Adrenal gland (tissue), 12 donors: ENCODE results near the gene RRBP1. TPM values are rescaled to one million over a fixed set of nuclear protein-coding genes. Genes with fewer than 3 reads are reported as not detected.

ENCODE experiments used
- DNase-seq, 7 donors: peaks; one replicate each; pipeline ENCODE4 v3.0.0-alpha.2; 2019 to 2020
- H3K27ac ChIP-seq, 5 donors: fragments of 200-600 bp; sonication (generic) in 4 of 5; 1 replicate in 3 of 5; 2 replicates in 2 of 5; pipeline versions ENCODE4 v1.5.1 to v1.8.0; 2016 to 2020; ENCODE audit warnings: mild to moderate bottlenecking in 1 of 5
- H3K27me3 ChIP-seq: fragments of 200-600 bp; 2 replicates; pipeline ENCODE4 v1.8.0; 2021
- H3K36me3 ChIP-seq, 2 donors: fragments of 200-600 bp; replicated peaks in 1 of 2; 1 replicate in 1 of 2; 2 replicates in 1 of 2; pipeline versions ENCODE4 v1.5.1 to v1.8.0; 2018 to 2022
- H3K4me1 ChIP-seq, 2 donors: fragments of 200-600 bp; replicated peaks in 1 of 2; 1 replicate in 1 of 2; 2 replicates in 1 of 2; pipeline versions ENCODE4 v1.5.1 to v1.8.0; 2018 to 2021
- H3K4me3 ChIP-seq, 4 donors: fragments of 200-600 bp; sonication (generic) in 3 of 4; one replicate each; pipeline ENCODE4 v1.5.1; 2016 to 2018
- H3K9me3 ChIP-seq, 3 donors: fragments of 200-600 bp; sonication (generic) in 1 of 3; replicated peaks in 1 of 3; 1 replicate in 2 of 3; 2 replicates in 1 of 3; pipeline versions ENCODE4 v1.5.1 to v1.8.0; 2016 to 2021
- CTCF ChIP-seq, 6 experiments: fragments of 450-650 bp in 4 of 6; fragments of 200-600 bp in 2 of 6; sonication (generic) in 1 of 6; IDR thresholded peaks; 1 replicate in 5 of 6; 2 replicates in 1 of 6; pipeline versions ENCODE4 v1.5.1 to v1.8.0; 2016 to 2021; ENCODE audit warnings: antibody characterized with exemption in 6 of 6, mild to moderate bottlenecking in 2 of 6, moderate library complexity in 1 of 6
- POLR2A ChIP-seq, 2 donors: fragments of 450-650 bp; IDR thresholded peaks; one replicate each; pipeline ENCODE4 v1.6.1; 2017; ENCODE audit warnings: antibody characterized with exemption in 2 of 2, mild to moderate bottlenecking in 2 of 2, moderate library complexity in 1 of 2
- WGBS, 4 donors: extraction: QIAGEN DNeasy Blood & Tissue Kit in 2 of 4; methylation state at CpG; one replicate each; pipeline versions ENCODE4 v1.1.5 to v1.1.7; 2013 to 2017; 5-methylcytosine and 5-hydroxymethylcytosine counted together
- intact Hi-C, 2 donors: fragments of 100-400 bp; cut with DNase I; formaldehyde crosslinking; loops; one replicate each; pipeline versions ENCODE4 v1.14.1 to v1.15.0; 2022 to 2023
- polyA plus RNA-seq, 3 donors: library from polyadenylated mRNA; stranded (reverse); fragments of 200-250 nt in 2 of 3; fragments of 350-450 nt in 1 of 3; fragmentation: Illumina TruSeq in 1 of 3; extraction: RNeasy Lipid Tissue Mini Kit (QIAGEN cat#74804) in 1 of 3; gene quantifications; one replicate each; pipeline ENCODE4 v1.2.3, GENCODE V29; 2013 to 2014
- total RNA-seq, 9 donors: library from RNA; depleted of rRNA in 4 of 9; stranded (reverse); fragments of >200 nt in 4 of 9; fragments of 120-200 nt in 1 of 9; fragmentation: NEBNext Ultra II Directional in 1 of 9; extraction: Animal tissue kit (Norgen Biotek cat#: 25700) in 1 of 9; gene quantifications; one replicate each; pipeline versions ENCODE4 v1.1.0 to v1.2.4, GENCODE V29; 2013 to 2023
- donor health status: healthy with polysubstance abuse.
- donor health status: Bipolar disorder and iron deficiency.
- donor health status: DM: yes; HTN: yes; CAD: no.
- donor health status: DM: no; HTN: no; CAD: no.
- donor health status: DM: no; HTN: no; CAD: no.
- donor health status: DM: yes; HTN: yes; CAD: no.

RRBP1 gene
- total and polyA plus RNA-seq, 12 donors = 73.9 to 261 (median 122) TPM

GRCh38 chr20:17610566-17611289, 71.3 kb downstream of the RRBP1 start:
- Histone ChIP-seq H3K27me3 (no peaks in the 10 kb centered on the region), H3K27ac (peak overlapping the region in 2 of 5 donors; percentile 69 to 71), H3K4me1 (peaks cover 8 to 20% of the 10 kb centered on the region in 2 donors), H3K4me3 (no peak overlapping the region), H3K9me3 (no peaks in the 10 kb centered on the region), H3K36me3 (peaks cover 0 to 29% of the 10 kb centered on the region in 2 donors)
- intact Hi-C loops = loop anchor here in 1 of 2 donors (5.0 kb wide), 1 partner anchor 33 kb away; no protein-coding TSS in a partner anchor
- TF ChIP-seq CTCF (IDR thresholded peaks at IDR 0.05) = no peak
- TF ChIP-seq POLR2A (IDR thresholded peaks at IDR 0.05) = no peak
- WGBS, 4 donors = 70 to 81% (median 77%) methylated on average over 11 to 19 of the region's 19 CpGs
- peak in 2 of 7 donors; percentile 23 to 58 for DNase-seq

GRCh38 chr20:17609811-17610377, 72.1 kb downstream of the RRBP1 start:
- Histone ChIP-seq H3K4me3 (no peak overlapping the region), H3K27ac (peak overlapping the region in 1 of 5 donors; percentile 69), H3K4me1 (peaks cover 16 to 28% of the 10 kb centered on the region in 2 donors), H3K9me3 (no peaks in the 10 kb centered on the region), H3K36me3 (peaks cover 0 to 21% of the 10 kb centered on the region in 2 donors), H3K27me3 (no peaks in the 10 kb centered on the region)
- DNase-seq = no peak
- intact Hi-C loops = loop anchor here in 1 of 2 donors (5.0 kb wide), 1 partner anchor 33 kb away; no protein-coding TSS in a partner anchor
- TF ChIP-seq POLR2A (IDR thresholded peaks at IDR 0.05) (no peak), CTCF (IDR thresholded peaks at IDR 0.05) (no peak)
- WGBS, 4 donors = 73 to 87% (median 80%) methylated on average over 7 to 8 of the region's 8 CpGs

GRCh38 chr20:17608701-17609497, 73.1 kb downstream of the RRBP1 start:
- intact Hi-C loops = no loop called here
- H3K4me3 ChIP-seq = no peak overlapping the region
- DNase-seq = no peak
- WGBS, 4 donors = 89 to 94% (median 92%) methylated on average over 3 of the region's 3 CpGs
- H3K36me3 ChIP-seq = peaks cover 0 to 14% of the 10 kb centered on the region in 2 donors
- H3K4me1 ChIP-seq = peaks cover 16 to 30% of the 10 kb centered on the region in 2 donors
- no peak for TF ChIP-seq POLR2A (IDR thresholded peaks at IDR 0.05)
- no peak for TF ChIP-seq CTCF (IDR thresholded peaks at IDR 0.05)
- H3K27ac ChIP-seq = no peak overlapping the region
- no peaks in the 10 kb centered on the region for H3K27me3 ChIP-seq
- H3K9me3 ChIP-seq = no peaks in the 10 kb centered on the region

GRCh38 chr20:17606001-17606400, 76.0 kb downstream of the RRBP1 start:
- intact Hi-C loops = no loop called here
- Histone ChIP-seq H3K4me1 (peaks cover 8 to 13% of the 10 kb centered on the region in 2 donors), H3K27me3 (no peaks in the 10 kb centered on the region), H3K4me3 (no peak overlapping the region), H3K36me3 (peaks cover 0 to 21% of the 10 kb centered on the region in 2 donors), H3K27ac (no peak overlapping the region), H3K9me3 (no peaks in the 10 kb centered on the region)
- no peak for TF ChIP-seq CTCF (IDR thresholded peaks at IDR 0.05)
- DNase-seq = no peak
- 76 to 86% (median 83%) methylated on average over 2 of the region's 2 CpGs for WGBS, 4 donors
